Amniotic epithelial cell (primary cell): ENCODE results near the gene NCBP1.
"Not testable (repeated sequence)": the region's sequence is repeated elsewhere in the genome, so short reads cannot be mapped to it uniquely, and the experiment has no call there.

Experiments used
- DNase-seq: peaks from one replicate; pipeline ENCODE4 v3.0.0-alpha.2; 2010; ENCODE audit warnings: low read depth

NCBP1 gene

DNA sequence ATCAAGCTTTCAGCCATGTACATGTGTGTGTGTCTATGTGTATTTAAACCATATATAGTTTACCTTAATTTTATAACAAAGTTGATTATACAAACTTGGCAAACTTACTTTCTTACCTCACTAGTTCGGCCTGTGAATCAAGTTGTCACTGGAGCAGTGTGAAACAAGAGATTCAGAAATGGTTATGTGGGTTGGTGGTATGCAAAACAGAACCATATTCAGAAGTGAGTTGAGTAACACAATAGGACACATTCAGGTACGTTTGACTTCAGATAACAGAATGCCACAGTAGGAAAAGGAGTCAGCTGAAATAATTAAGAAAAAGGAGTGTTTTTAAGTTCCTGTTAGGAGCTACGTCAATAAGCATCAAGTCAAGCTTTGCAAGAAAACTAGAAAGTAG, 42.0 kb downstream of the NCBP1 start:
- no peak for DNase-seq

DNA sequence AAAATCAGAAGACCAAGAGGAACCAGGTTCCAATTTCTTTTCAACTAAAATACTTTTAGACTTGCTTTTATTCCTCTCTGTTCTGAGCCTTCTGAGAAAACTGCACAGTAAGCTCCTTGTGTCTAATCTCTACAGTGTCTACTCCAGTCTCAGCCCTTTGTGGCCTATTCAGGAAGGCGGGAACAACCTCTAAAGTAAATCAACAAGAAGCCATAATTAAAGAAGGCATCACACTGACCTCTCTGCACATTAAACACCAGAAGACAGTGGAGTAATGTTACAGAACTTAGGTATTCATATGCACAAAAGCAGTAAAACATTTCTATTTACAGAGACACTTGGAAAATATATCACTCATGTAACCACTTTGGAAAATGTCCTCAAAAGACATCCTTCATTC, 48.6 kb downstream of the NCBP1 start:
- no peak for DNase-seq

DNA sequence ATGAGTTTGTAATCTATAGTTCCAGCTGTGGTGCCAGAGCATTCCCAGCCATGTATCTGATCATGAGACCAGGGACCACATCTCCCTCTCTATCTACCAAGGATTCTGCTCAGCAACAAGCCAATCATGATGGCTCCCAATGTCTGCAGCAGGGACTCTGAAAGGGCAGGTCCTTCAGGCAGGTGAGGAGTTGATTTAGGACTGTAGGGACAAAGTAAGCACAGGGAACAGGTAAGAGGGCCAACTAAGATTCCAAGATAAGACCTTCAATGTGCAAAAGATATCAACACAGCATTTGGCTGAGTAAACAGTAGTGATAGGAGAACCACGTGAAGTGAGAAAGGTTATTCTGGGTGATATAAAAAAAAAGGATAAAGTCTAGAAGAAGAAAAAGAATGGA, 55.0 kb downstream of the NCBP1 start:
- DNase-seq: no peak

DNA sequence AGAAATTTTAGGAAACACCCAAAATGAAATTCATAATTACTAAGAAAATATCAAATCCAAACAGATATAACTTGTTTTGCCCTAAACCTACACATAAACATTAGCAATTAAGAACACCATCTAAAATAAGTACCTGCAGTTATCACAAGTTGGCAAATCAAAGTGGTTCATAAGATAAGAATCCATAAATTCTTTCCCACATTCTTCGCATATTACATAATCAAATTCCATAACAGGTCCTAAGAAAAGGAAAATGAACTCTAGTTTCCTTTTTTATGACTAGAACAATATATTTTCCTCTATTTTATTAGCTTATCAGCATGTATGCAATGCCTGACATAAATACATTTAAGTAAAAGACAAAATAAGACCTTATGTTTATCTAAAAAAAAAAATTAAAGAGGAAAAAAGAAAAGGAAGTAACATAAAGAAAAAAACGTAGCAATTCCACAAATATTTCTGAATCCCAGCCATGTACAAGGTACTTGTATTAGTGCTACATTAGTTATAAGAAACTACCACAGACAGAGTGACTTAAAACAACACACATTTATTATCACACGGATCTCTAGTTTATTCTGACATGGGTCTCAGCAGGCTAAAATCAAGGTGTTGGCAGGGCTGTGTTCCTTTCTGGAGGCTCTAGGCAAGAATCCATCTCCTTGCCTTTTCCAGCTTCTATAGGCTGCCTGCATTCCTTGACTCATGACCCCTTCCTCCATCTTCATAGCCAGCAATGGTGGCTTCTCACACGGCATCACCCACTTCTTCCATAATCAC, 56.0 kb downstream of the NCBP1 start:
- peak; percentile 34 for DNase-seq

DNA sequence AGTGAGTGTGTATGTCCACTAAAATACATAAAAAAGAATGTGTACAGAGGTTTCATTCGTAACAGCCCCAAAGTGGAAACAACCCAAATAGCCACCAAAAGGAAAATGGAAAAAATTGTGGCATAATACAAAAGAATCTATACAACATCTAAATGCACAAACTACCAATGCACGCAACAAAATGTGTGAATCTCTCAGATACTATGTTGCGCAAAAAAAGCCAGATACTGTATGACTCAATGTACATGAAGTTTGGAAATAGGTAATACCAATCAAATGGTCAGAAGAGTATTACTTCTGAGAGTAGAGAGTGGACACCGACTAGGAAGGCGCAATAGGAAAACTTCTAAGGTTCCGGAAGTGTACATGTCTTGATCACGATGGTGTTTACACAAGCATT, 61.1 kb downstream of the NCBP1 start:
- no peak for DNase-seq

DNA sequence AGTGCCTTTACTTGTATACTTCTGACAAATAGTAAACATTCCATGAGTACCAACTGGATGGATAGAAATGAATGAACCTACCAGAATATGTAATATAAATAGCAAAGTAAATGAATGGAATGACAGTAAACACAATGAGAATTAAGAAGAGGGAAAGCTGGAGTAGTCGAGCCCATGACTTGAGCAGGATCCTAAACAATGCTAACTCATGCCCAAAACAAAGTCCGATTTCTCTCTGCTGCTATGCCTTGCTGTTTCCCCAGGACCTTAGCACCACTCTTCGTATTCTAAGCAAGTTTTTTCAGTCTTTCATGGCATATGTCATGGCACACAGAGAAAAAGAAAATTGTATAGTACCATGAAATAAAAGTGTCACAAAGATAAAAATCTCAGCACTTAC, 61.8 kb downstream of the NCBP1 start:
- DNase-seq: no peak

DNA sequence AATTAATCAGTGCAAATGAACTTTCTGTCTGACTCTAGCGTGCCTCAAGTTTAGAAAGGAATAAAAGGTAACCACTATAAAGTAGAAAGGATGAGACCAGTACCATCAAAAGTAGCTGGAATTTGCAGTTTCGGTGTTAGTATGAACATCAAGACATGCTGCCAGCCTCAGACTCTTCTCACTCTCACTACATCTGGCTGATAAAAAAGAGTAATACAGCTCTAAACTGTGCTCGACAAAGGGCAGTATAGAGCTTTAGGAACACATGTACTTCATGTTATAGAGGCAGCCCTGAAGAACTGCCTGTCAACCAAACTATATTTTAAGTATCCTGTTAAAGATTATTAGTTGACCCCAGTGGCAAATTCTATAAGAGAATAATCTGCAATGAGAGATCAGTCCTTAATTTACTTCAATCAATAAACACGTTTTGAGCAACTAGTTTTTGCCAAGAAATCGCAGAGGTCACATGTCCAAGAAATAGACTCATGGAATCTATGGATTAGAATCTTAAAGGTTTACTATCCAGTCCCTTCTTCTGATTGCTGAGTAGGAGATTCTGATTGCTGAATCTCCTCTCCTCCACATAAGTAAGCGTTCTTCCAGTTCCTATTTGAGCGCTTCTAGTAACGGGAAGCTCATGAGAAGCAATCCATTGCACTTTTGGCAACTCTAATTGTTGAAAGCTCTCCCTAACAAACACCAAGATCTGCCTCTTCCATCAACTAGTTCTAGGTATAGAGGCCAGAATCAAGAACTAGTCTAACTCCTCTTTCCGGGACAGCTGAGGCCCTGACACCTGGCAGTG, 62.6 kb downstream of the NCBP1 start:
- DNase-seq: peak; percentile 25

DNA sequence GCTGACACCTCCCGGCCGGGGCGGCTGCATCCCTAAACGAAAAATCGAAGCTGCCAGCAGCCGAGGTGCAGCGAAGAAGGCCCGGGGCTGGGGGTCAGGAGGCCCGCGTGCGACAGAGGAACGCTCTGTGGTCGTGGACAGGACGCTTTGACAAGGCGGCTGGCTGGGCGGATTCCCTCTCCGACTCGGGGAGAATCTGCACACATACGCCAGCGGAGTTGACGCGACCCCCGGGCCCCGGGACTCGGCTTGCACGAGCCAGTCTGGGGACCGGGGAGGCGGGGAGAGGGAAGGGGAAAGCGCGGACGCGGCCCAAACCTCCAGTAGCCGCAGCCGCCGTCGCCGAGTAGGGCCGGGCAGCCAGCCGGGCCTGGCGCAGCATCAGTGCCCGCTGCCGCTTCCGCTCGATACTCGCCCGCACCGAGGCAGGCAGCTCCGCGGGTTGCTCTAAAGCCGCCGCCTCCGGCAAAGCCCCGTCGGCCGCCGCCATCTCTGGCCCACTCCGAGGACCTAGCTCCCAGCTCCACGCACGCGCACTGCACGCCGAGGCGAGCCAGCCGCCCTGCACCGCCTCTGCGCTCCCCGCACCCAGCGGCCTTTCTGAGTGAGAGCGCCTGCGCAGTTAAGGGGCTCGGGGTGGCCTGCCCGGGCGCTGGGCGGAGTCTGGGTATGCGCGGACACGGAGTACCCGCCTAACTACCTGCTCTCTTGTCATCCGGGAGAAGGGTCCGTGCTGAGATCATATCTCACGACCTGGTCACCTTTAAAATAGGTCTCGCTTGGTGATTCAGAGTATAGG, 63.4 kb downstream of the NCBP1 start, which contains the start of gene XPA:
TSS of gene XPA (minus strand) at position 538 of the 799 bp plus-strand sequence. CDS start at position 490, 48 bp downstream.
- peak; percentile 82 for DNase-seq

DNA sequence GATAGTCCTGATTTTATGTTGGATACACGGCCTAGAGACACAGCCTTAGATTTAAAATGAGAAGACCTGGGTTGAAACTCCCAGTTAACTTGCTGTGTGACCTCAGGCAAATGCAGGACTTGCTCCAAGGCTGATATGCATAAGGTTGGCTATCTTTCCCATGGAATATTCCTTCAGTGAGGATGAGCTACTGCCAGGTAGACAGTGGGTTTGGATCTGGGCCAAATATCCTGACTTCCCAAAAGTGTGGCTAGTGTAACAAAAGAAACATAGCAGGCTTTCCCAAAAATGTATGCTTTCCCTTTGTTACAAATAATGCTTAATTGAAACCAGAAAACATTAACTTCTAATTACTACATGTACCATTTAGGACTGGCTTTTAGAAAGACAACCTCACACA, 64.2 kb downstream of the NCBP1 start:
- DNase-seq: no peak

DNA sequence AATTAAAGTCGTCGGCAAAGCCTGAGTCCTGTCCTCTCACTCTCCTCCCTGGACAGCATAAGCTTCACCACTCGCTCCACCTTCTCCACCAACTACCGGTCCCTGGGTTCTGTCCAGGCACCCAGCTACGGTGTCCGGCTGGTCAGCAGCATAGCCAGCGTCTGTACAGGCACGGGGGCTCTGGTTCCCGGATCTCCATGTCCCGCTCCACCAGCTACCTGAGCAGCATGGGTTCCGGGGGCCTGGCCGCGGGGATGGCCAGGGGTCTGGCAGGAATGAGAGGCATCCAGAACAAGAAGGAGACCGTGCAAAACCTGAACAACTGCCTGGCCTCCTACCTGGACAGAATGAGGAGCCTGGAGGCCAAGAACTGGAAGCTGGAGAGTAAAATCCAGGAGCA, 65.2 kb downstream of the NCBP1 start:
- no peak for DNase-seq

DNA sequence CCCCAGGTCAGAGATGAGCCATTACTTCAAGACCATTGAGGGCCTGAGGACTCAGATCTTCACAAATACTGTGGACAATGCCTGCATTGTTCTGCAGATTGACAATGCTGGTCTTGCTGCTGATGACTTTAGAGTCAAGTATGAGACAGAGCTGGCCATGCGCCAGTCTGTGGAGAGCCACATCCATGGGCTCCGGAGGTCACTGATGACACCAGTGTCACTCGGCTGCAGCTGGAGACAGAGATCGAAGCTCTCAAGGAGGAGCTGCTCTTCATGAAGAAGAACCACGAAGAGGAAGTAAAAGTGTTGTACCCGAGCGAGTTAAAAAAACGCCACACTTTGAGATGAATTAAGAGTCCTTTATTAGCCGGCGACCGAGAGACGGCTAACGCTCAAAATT, 65.7 kb downstream of the NCBP1 start:
- DNase-seq: not testable (repeated sequence)

DNA sequence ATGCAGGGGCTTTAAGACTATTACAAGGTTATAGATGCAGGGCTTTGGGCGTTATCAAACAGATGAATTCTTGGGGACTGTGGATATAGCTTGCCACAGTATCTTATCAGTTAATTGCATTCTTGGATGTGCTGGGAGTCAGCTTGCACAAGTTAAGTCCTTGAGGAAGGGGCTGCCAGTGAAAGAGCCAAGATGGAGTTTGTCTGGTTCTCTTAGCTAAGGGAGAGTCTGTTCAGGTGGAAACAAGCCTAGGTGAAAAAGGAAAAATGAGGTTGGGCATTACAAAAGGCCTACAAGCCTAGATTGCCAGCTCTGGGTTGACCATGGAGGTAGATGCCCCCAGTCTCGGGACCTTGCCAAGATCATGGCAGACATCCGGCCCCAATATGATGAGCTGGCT, 66.2 kb downstream of the NCBP1 start:
- DNase-seq: not testable (repeated sequence)

DNA sequence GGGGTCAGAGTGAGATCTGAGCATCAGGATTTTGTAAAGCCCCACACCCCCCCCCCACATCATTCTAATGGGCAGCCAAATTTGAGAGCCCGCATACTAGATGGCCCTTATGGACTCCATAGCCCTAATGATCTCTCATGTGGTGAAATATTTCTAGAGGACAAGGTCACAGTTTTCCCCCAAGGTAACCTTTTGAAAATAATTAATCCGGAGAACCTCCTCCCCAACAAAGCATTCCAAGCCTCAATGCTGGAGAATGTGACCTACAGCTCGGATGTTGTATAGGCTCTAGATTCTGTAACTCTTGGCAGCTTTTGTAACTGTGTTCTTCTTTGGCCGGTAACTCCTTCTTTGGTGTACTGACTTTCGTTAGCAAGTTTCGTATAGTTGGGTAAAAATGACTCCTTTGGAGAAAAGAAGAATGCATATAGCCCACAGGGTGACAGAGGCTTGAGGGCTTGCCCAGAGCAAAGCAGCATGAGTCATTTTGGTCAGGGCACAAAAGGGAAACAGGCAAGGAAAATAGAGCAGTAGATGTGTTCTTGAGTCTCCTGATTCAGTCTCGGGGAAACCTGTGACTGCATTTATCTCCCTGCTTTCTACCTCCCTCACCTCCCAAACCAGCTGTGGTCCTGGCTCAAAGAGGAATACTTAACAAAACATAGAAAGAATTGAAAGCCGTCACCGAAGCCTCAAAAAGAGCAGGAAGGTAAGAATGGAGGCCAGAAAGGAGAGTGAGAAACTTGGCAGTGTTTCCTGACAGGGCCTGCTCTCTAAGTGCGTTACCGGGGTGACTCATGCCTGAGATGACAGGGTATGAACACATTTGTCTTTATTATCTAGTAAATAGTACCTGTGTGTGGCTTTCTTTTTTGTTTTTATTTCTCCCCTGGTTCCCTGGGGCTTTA, 70.1 kb downstream of the NCBP1 start:
- peak; percentile 84 for DNase-seq

DNA sequence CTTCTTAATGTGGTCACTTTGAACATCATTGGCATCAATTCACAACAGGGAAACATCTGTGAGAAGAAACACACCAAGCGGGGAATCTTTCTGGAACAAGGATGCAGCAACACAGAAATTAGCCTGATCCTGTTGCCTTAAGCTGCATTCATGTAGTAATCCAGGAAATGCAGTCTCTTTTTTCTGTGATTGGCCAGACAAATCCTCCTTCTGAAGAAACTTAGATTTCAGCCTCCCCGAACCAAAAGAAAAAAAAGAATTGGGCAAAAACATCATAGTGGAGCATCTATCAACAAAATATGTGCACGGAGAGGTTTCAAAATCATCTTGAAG, 70.7 kb downstream of the NCBP1 start:
- no peak for DNase-seq

DNA sequence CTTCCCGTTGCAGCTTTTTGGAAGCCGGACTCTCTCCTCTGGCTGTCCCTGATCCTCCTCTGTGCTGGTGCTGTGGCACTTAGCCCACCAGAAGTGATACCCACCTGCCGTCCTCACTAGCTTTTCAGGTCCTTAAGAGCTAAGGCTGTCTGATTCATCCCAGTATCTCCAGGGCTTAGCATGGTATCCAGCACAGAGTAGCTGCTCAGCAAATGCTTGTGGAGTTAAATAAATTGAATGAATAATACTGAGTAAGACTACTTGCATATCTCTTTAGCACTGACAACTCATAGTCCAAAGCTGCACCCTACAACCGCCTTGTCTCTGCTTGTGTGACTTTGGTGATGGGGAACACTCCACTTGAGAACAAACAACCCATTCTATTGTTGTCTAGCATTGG, 71.2 kb downstream of the NCBP1 start:
- DNase-seq: peak; percentile 32

DNA sequence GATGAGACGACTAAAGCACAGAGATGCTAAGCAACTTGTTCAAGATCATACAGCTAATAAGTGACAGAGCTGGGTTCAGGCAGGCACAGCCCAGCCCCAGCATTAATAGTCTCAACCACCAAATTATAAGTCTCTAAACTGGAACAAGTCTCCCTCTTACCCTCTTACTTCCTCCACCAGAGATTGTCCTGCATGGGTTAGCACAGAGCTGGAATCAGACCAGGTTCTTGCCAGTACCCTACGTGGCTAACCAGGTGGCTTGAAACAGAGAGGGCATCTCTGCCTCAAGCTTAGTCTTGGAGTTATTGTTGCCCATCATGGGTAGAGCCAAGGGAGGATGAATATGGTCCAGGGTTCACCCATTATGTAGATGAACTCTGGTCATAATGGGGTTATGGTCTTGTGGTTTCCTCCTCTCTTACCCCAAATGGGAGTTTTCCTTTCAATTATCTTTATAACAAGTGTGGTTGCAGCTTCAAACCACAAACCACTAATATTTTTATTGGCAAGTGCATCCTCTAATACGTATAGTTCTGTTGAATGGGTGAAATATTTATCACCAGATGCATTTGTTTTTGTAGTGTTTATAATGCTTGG, 71.8 kb downstream of the NCBP1 start:
- DNase-seq: peak; percentile 35

DNA sequence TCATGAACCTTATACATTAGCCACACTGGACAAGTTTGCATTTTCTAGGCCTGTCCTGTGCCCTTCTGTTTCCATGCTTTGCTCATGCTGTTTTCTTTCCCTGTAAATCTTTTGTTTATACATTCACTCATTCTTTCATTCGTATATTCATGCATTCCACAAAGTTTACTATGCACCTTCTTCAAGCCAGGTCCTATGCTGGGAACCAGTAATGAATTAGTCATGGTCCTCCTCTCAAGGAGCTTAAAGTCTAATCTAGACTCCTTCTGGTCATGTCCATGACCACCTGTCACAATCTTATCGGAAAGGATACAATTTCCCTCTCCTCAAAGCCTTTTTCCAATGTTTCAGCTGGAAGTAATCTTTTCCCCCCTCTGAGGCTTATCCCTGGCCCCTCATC, 72.6 kb downstream of the NCBP1 start:
- DNase-seq: peak; percentile 7

DNA sequence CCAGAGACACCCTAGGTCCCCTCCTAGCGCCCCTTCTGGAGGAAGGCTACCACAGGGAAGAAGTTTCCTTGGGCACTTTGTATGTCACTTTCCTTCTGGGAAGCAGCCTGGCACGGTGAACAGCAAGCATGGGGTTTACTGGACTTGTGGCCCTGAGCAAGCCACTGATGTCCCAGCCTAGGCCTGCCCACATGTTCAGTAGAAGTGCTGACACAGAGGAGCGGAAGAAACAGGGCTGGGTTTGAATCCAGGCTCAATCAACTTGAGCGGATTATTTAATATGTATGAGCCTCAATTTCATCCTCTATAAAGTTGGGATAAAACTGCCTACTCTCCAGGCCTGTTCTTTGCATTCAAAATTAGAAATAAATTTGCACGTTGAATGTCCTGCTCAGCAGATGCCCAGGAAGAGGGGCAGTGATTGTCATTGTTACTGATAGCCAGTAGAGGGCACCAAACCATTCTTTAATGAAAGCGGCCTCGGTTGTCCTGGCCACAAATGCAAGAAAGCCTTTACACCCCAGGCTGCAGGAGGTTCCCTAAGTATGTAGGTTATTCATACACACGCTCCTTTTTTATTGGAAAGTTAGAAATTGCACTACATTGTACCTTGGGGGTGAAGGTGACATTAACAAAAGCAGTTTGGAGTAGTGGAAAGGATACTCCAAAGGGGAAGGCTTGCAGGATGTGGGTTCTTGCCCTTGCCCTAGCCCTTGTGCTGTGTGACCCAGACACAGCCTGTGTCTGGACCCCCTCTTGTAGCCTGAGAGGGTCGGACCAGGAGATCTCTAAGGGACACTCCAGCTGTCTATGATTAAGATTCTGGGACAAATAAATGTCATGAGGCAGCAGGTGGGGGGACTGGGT, 77.0 kb downstream of the NCBP1 start:
- peak; percentile 54 for DNase-seq

DNA sequence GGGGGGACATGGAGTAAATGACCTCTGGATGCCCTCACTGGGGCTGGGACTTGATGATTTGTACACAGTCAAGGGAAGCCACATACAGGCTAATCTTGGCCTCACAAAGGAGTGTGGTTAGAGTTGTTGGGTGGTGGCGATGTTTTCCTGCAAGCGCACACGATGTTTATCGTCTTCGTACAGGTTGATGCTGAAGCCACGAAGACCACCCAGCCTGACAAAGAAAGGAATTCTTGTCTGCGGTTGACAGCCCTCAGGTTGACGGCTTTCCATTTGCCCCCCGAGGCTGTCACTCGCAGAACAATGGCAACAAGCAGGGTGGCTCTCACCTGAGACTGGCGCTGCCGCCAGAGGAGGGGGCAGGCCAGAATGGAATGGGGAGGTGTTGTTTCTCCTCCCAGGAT, 77.6 kb downstream of the NCBP1 start:
- DNase-seq: no peak

DNA sequence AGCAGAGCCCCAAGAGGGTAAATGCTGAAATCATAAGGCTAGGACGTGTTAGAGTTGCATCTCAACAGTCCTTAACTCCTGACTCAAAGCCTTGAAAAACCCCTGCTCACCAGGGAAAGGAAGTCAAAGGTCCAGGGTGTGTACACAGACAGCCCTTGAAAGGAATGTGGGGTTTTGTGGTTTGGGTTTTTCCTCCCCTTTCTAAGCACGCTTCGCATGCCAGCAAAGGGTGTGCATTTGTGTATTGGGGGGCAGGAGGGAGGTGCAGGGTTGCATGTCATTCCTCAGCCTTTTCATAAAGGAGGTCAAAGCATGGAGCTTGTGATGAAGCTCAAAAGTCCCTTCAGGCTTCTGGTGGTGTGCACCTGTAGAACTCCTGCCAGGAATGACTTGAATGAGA, 80.8 kb downstream of the NCBP1 start:
- peak; percentile 73 for DNase-seq
